ENCODE measurements around the gene CRACR2B.

- TF ChIP-seq EZH2 (IDR thresholded peaks at IDR 0.05; ENCODE audit: insufficient read depth, poor library complexity, severe bottlenecking) (no peak), EZH2phosphoT487 (IDR thresholded peaks at IDR 0.05; ENCODE audit: insufficient read depth, low read depth) (no peak)
These were observed 38.0 kb downstream of the CRACR2B start for GRCh38 chr11:865462-866430.

Measured in GM23248 (cell line).